A549 (cell line): ENCODE measurements around the gene SNX15.

Experiments used
- CEBPB ChIP-seq, 2 experiments: fragments of >200 bp in 1 of 2; sonication (Bioruptor Twin) in 1 of 2; formaldehyde crosslinking in 1 of 2; IDR thresholded peaks; 2 replicates each; pipeline ENCODE4 v1.6.1; 2012 to 2016
- CTCF ChIP-seq: fragments of >200 bp; sonication (Bioruptor Twin); formaldehyde crosslinking; IDR thresholded peaks from 3 replicates; pipeline ENCODE4 v1.5.1; 2016
- EP300 ChIP-seq, 2 experiments: fragments of >200 bp; sonication (Bioruptor Twin); formaldehyde crosslinking; IDR thresholded peaks; 2 replicates in 1 of 2; 3 replicates in 1 of 2; pipeline ENCODE4 v1.6.1; 2016 to 2017
- JUNB ChIP-seq: fragments of >200 bp; sonication (Bioruptor Twin); formaldehyde crosslinking; IDR thresholded peaks from 2 replicates; pipeline ENCODE4 v1.6.1; 2016
- KDM1A ChIP-seq: fragments of 200-600 bp; sonication (generic); IDR thresholded peaks from 2 replicates; pipeline ENCODE4 v1.6.1; 2016; ENCODE audit warnings: low read depth, mild to moderate bottlenecking
- MAX ChIP-seq: IDR thresholded peaks from 2 replicates; pipeline ENCODE4 v1.6.1; 2012
- PBX3 ChIP-seq: IDR thresholded peaks from 2 replicates; pipeline ENCODE4 v1.6.1; 2012
- RAD21 ChIP-seq, 2 experiments: fragments of >200 bp in 1 of 2; sonication (Bioruptor Twin) in 1 of 2; formaldehyde crosslinking in 1 of 2; IDR thresholded peaks in 1 of 2; conservative IDR thresholded peaks in 1 of 2; 2 replicates in 1 of 2; 3 replicates in 1 of 2; pipeline ENCODE4 v1.6.1; 2012 to 2018; ENCODE audit warnings: inconsistent platforms in 1 of 2
- RFX5 ChIP-seq: fragments of 450-650 bp; IDR thresholded peaks from 2 replicates; pipeline ENCODE4 v1.7.1; 2014; ENCODE audit warnings: antibody characterized with exemption, mild to moderate bottlenecking, moderate library complexity

GRCh38 chr11:64999478-64999877 lies 27.8 kb upstream of the SNX15 start:
- TF ChIP-seq JUNB: no peak
- no peak for TF ChIP-seq CTCF
- TF ChIP-seq EP300 (IDR thresholded peaks at IDR 0.05): no peak
- TF ChIP-seq RAD21 (conservative IDR thresholded peaks at IDR 0.05 in 1 of 2, IDR thresholded peaks at IDR 0.05 in 1 of 2): no peak
- no peak for TF ChIP-seq RFX5
- TF ChIP-seq KDM1A: no peak
- no peak for TF ChIP-seq PBX3
- TF ChIP-seq MAX: no peak
- TF ChIP-seq CEBPB (IDR thresholded peaks at IDR 0.05): no peak
